Spleen (tissue), 7 donors: Measurements from ENCODE around the gene CD79A.

ENCODE experiments used
- POLR2A ChIP-seq, 3 donors: fragments of 450-650 bp; IDR thresholded peaks; one replicate each; pipeline ENCODE4 v1.5.1; 2017; ENCODE audit warnings: antibody characterized with exemption in 3 of 3, mild to moderate bottlenecking in 1 of 3
- POLR2AphosphoS5 ChIP-seq, 3 donors: sonication (generic); formaldehyde crosslinking; IDR thresholded peaks; one replicate each; pipeline ENCODE4 v1.5.1; 2017; ENCODE audit warnings: antibody characterized with exemption in 3 of 3
- TF ChIP-seq, protein P1 (sequence below), 11 experiments: fragments of 200-600 bp in 7 of 11; fragments of 450-650 bp in 4 of 11; sonication (generic) in 4 of 11; IDR thresholded peaks in 8 of 11; conservative IDR thresholded peaks in 3 of 11; 1 replicate in 7 of 11; 2 replicates in 4 of 11; pipeline versions ENCODE4 v1.4.0 to v1.8.0; 2016 to 2021; ENCODE audit warnings: antibody characterized with exemption in 11 of 11, inconsistent platforms in 4 of 11, mild to moderate bottlenecking in 1 of 11
- donor health status: DM: no; HTN: no; CAD: no; lungs with moderate emphysema.
- donor health status: DM: no; HTN: no; CAD: no.
- donor health status: DM: no; HTN: no; CAD: no.

DNA sequence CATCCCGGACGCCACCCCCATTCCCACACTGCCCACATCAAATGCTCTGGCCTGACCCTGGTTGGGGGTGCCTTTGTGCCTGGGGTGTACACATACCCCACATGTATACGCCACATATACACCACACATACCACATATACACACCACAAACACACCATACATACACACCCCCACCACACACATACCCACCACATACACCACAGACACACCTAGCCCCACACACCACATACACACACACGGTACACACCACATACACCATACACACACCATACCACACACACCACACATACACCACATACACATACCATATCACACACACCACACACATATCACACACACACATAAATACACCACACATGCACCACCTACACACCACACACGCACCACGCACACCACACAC, 41.0 kb downstream of the CD79A start:
- TF ChIP-seq POLR2A (IDR thresholded peaks at IDR 0.05) (no peak), POLR2AphosphoS5 (IDR thresholded peaks at IDR 0.05) (no peak)
- TF ChIP-seq, protein P1, sequence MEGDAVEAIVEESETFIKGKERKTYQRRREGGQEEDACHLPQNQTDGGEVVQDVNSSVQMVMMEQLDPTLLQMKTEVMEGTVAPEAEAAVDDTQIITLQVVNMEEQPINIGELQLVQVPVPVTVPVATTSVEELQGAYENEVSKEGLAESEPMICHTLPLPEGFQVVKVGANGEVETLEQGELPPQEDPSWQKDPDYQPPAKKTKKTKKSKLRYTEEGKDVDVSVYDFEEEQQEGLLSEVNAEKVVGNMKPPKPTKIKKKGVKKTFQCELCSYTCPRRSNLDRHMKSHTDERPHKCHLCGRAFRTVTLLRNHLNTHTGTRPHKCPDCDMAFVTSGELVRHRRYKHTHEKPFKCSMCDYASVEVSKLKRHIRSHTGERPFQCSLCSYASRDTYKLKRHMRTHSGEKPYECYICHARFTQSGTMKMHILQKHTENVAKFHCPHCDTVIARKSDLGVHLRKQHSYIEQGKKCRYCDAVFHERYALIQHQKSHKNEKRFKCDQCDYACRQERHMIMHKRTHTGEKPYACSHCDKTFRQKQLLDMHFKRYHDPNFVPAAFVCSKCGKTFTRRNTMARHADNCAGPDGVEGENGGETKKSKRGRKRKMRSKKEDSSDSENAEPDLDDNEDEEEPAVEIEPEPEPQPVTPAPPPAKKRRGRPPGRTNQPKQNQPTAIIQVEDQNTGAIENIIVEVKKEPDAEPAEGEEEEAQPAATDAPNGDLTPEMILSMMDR (IDR thresholded peaks at IDR 0.05 in 8 of 11, conservative IDR thresholded peaks at IDR 0.05 in 3 of 11): no peak
